HEK293 (cell line): ENCODE measurements around the gene SH2D7.

Experiments used
- CTCF ChIA-PET: fragments of 350-600 bp; formaldehyde crosslinking; extraction: SDS; loops from one replicate; lab custom pipeline; 2021; ENCODE audit warnings: antibody characterized with exemption; lab: Yijun Ruan, JAX
- POLR2A ChIA-PET: fragments of 300-600 bp; formaldehyde crosslinking; extraction: SDS; loops from one replicate; lab custom pipeline; 2020; ENCODE audit warnings: antibody characterized with exemption, inconsistent platforms; lab: Yijun Ruan, JAX
- H3K27ac ChIP-seq: fragments of 200-500 bp; sonication (Bioruptor generic); 2 replicates; pipeline ENCODE4 v1.5.1; 2014; ENCODE audit warnings: low read depth, low read length, control low read depth, inconsistent platforms; ENCODE audit errors: extremely low read depth
- H3K36me3 ChIP-seq, 2 experiments: fragments of 200-500 bp in 1 of 2; sonication (Bioruptor generic) in 1 of 2; 1 replicate in 1 of 2; 2 replicates in 1 of 2; pipeline ENCODE4 v1.5.1; 2014 to 2017; ENCODE audit warnings: inconsistent platforms in 2 of 2, low read length in 2 of 2; ENCODE audit not compliant: control insufficient read depth in 2 of 2, insufficient read depth in 1 of 2
- H3K4me1 ChIP-seq: fragments of 200-500 bp; sonication (Bioruptor generic); 2 replicates; pipeline ENCODE4 v1.5.1; 2014; ENCODE audit warnings: mild to moderate bottlenecking, low read length, inconsistent platforms; ENCODE audit not compliant: control insufficient read depth, insufficient read depth
- H3K4me3 ChIP-seq: 2 replicates; pipeline ENCODE4 v1.5.1; 2011; ENCODE audit warnings: low read depth, mild to moderate bottlenecking, control low read depth, low read length, moderate library complexity
- H3K9me3 ChIP-seq: fragments of 200-500 bp; sonication (Bioruptor generic); 2 replicates; pipeline ENCODE4 v1.5.1; 2014; ENCODE audit warnings: low read depth, low read length, inconsistent platforms; ENCODE audit not compliant: control insufficient read depth, insufficient read depth
- BCL11B ChIP-seq: fragments of 450-650 bp; formaldehyde crosslinking; IDR thresholded peaks from 2 replicates; pipeline ENCODE4 v1.5.1; 2016; ENCODE audit warnings: low read depth, missing biosample characterization, missing genetic modification characterization
- GLIS2 ChIP-seq: fragments of 450-650 bp; formaldehyde crosslinking; IDR thresholded peaks from 2 replicates; pipeline ENCODE4 v1.5.1; 2016; ENCODE audit warnings: missing biosample characterization, missing genetic modification characterization
- HOXD13 ChIP-seq: sonication (generic); formaldehyde crosslinking; IDR thresholded peaks from 2 replicates; pipeline ENCODE4 v1.8.0; 2022; ENCODE audit warnings: missing genetic modification reagents, borderline replicate concordance
- KLF9 ChIP-seq: fragments of 450-650 bp; formaldehyde crosslinking; IDR thresholded peaks from 2 replicates; pipeline ENCODE4 v1.5.1; 2016; ENCODE audit warnings: missing biosample characterization, missing genetic modification characterization, low read depth
- PRDM1 ChIP-seq: fragments of 450-650 bp; formaldehyde crosslinking; IDR thresholded peaks from 2 replicates; pipeline ENCODE4; 2016; ENCODE audit warnings: missing biosample characterization, missing genetic modification characterization
- REST ChIP-seq: fragments of 450-650 bp; formaldehyde crosslinking; IDR thresholded peaks from 2 replicates; pipeline ENCODE4 v1.5.1; 2016; ENCODE audit warnings: missing biosample characterization, missing genetic modification characterization
- SP2 ChIP-seq: fragments of 450-650 bp; formaldehyde crosslinking; IDR thresholded peaks from 2 replicates; pipeline ENCODE4 v1.5.1; 2016; ENCODE audit warnings: missing biosample characterization, missing genetic modification characterization
- ZBTB1 ChIP-seq: fragments of 450-650 bp; formaldehyde crosslinking; IDR thresholded peaks from 2 replicates; pipeline ENCODE4 v1.5.1; 2016; ENCODE audit warnings: missing biosample characterization, missing genetic modification characterization
- ZBTB17 ChIP-seq: fragments of 450-650 bp; formaldehyde crosslinking; IDR thresholded peaks from 2 replicates; pipeline ENCODE4 v1.5.1; 2016; ENCODE audit warnings: missing biosample characterization, missing genetic modification characterization
- ZFP37 ChIP-seq: fragments of 450-650 bp; formaldehyde crosslinking; IDR thresholded peaks from 2 replicates; pipeline ENCODE4 v1.5.1; 2016; ENCODE audit warnings: missing biosample characterization, missing genetic modification characterization
- ZIC2 ChIP-seq: fragments of 450-650 bp; formaldehyde crosslinking; IDR thresholded peaks from 2 replicates; pipeline ENCODE4 v1.5.1; 2016; ENCODE audit warnings: missing biosample characterization, missing genetic modification characterization
- ZNF112 ChIP-seq: fragments of 450-650 bp; formaldehyde crosslinking; IDR thresholded peaks from 2 replicates; pipeline ENCODE4 v1.5.0; 2017; ENCODE audit warnings: missing biosample characterization, missing genetic modification characterization
- ZNF121 ChIP-seq: fragments of 450-650 bp; formaldehyde crosslinking; IDR thresholded peaks from 2 replicates; pipeline ENCODE4 v1.5.1; 2016; ENCODE audit warnings: missing biosample characterization, missing genetic modification characterization
- ZNF138 ChIP-seq: fragments of 450-650 bp; formaldehyde crosslinking; IDR thresholded peaks from 2 replicates; pipeline ENCODE4 v1.5.1; 2016; ENCODE audit warnings: missing biosample characterization, missing genetic modification characterization, borderline replicate concordance
- ZNF18 ChIP-seq: fragments of 450-650 bp; formaldehyde crosslinking; IDR thresholded peaks from 2 replicates; pipeline ENCODE4 v1.5.1; 2016; ENCODE audit warnings: missing biosample characterization, missing genetic modification characterization
- ZNF184 ChIP-seq: fragments of 450-650 bp; IDR thresholded peaks from 2 replicates; pipeline ENCODE4 v1.5.1; 2018; ENCODE audit warnings: missing biosample characterization, mild to moderate bottlenecking, missing genetic modification characterization
- ZNF239 ChIP-seq: fragments of 450-650 bp; formaldehyde crosslinking; IDR thresholded peaks from 2 replicates; pipeline ENCODE4 v1.5.1; 2016; ENCODE audit warnings: missing biosample characterization, missing genetic modification characterization
- ZNF341 ChIP-seq: fragments of 450-650 bp; formaldehyde crosslinking; IDR thresholded peaks from 2 replicates; pipeline ENCODE4; 2016; ENCODE audit warnings: low read depth, missing biosample characterization, missing genetic modification characterization
- ZNF513 ChIP-seq: fragments of 450-650 bp; IDR thresholded peaks from 2 replicates; pipeline ENCODE4 v1.5.1; 2018; ENCODE audit warnings: missing biosample characterization, missing genetic modification characterization
- ZNF521 ChIP-seq: fragments of 450-650 bp; formaldehyde crosslinking; IDR thresholded peaks from 2 replicates; pipeline ENCODE4 v1.5.1; 2017; ENCODE audit warnings: missing biosample characterization, mild to moderate bottlenecking, missing genetic modification characterization
- ZNF529 ChIP-seq: fragments of 450-650 bp; formaldehyde crosslinking; IDR thresholded peaks from 2 replicates; pipeline ENCODE4 v1.5.1; 2017; ENCODE audit warnings: missing genetic modification characterization, missing biosample characterization; ENCODE audit not compliant: insufficient replicate concordance
- ZNF580 ChIP-seq: fragments of 450-650 bp; formaldehyde crosslinking; IDR thresholded peaks from 2 replicates; pipeline ENCODE4 v1.5.1; 2016; ENCODE audit warnings: missing biosample characterization, missing genetic modification characterization
- ZNF610 ChIP-seq: fragments of 450-650 bp; formaldehyde crosslinking; IDR thresholded peaks from 2 replicates; pipeline ENCODE4 v1.5.1; 2016; ENCODE audit warnings: missing biosample characterization, missing genetic modification characterization, borderline replicate concordance
- ZNF670 ChIP-seq: fragments of 450-650 bp; formaldehyde crosslinking; IDR thresholded peaks from 2 replicates; pipeline ENCODE4 v1.5.1; 2016; ENCODE audit warnings: missing biosample characterization, missing genetic modification characterization, low read depth
- ZNF677 ChIP-seq: fragments of 450-650 bp; IDR thresholded peaks from 2 replicates; pipeline ENCODE4 v1.5.0; 2018; ENCODE audit warnings: missing biosample characterization, mild to moderate bottlenecking, missing genetic modification characterization, moderate library complexity
- ZNF747 ChIP-seq: fragments of 450-650 bp; formaldehyde crosslinking; IDR thresholded peaks from 2 replicates; pipeline ENCODE4 v1.5.1; 2016; ENCODE audit warnings: missing biosample characterization, missing genetic modification characterization

The SH2D7 gene

GRCh38 chr15:78101423-78102105 lies 9.2 kb downstream of the SH2D7 start:
- POLR2A ChIA-PET: no interaction called here
- H3K9me3 ChIP-seq: no peaks in the 10 kb centered on the region
- CTCF ChIA-PET: interaction anchor here (0.6 to 3.5 kb wide), 6 partner anchors 10 to 139 kb away, joined by 3 to 19 read pairs (median 4); no protein-coding TSS in a partner anchor
- H3K27ac ChIP-seq: no peak overlapping the region
- H3K4me3 ChIP-seq: no peak overlapping the region
- no peaks in the 10 kb centered on the region for H3K4me1 ChIP-seq
- peaks cover 0 to 4% of the 10 kb centered on the region in 2 experiments; a peak in 1 of 3 replicates for H3K36me3 ChIP-seq
- no peak for TF ChIP-seq HOXD13 (CRISPR knock-in tag)
- no peak for TF ChIP-seq ZNF138 (tag by site-specific recombination)
- no peak for TF ChIP-seq ZFP37
- no peak for TF ChIP-seq ZNF112 (tag by site-specific recombination)
- TF ChIP-seq ZNF121 (tag by site-specific recombination): no peak
- TF ChIP-seq ZNF677: no peak
- no peak for TF ChIP-seq ZNF521 (tag by site-specific recombination)
- TF ChIP-seq ZNF184: no peak
- no peak for TF ChIP-seq ZNF580 (tag by site-specific recombination)
- TF ChIP-seq SP2: no peak
- TF ChIP-seq REST: no peak
- no peak for TF ChIP-seq ZNF513 (tag by site-specific recombination)

- H3K4me1 ChIP-seq: no peaks in the 10 kb centered on the region
- TF ChIP-seq SP2 (no peak), ZNF610 (no peak), ZNF341 (no peak), ZBTB1 (tag by site-specific recombination) (no peak), ZNF747 (tag by site-specific recombination) (no peak), ZNF670 (tag by site-specific recombination) (no peak), GLIS2 (tag by site-specific recombination) (no peak), KLF9 (tag by site-specific recombination) (no peak), ZBTB17 (tag by site-specific recombination) (no peak), BCL11B (tag by site-specific recombination) (no peak), ZIC2 (tag by site-specific recombination) (no peak), ZNF18 (tag by site-specific recombination) (no peak), ZNF239 (tag by site-specific recombination) (no peak), ZNF529 (tag by site-specific recombination) (no peak), PRDM1 (tag by site-specific recombination) (no peak)
- H3K27ac ChIP-seq: no peak overlapping the region
- ChIA-PET CTCF (interaction anchor here (0.9 to 3.5 kb wide), 2 partner anchors 10 to 135 kb away, joined by 3 to 19 read pairs; no protein-coding TSS in a partner anchor), POLR2A (no interaction called here)
- H3K36me3 ChIP-seq: peaks cover 0 to 4% of the 10 kb centered on the region in 2 experiments; a peak in 1 of 3 replicates
- H3K4me3 ChIP-seq: no peak overlapping the region
- H3K9me3 ChIP-seq: no peaks in the 10 kb centered on the region
Observed at GRCh38 chr15:78102211-78102610, 9.8 kb downstream of the SH2D7 start.
